WTC11 (cell line): ENCODE results near the gene TMEM175.

ENCODE experiments used
- AR ChIP-seq: fragments of 250-450 bp; sonication (Bioruptor Pico); IDR thresholded peaks from 2 replicates; pipeline ENCODE4 v1.9.0; 2021; ENCODE audit warnings: mild to moderate bottlenecking
- ATF1 ChIP-seq: sonication (generic); formaldehyde crosslinking; IDR thresholded peaks from 2 replicates; pipeline ENCODE4 v1.8.1; 2023; ENCODE audit warnings: mild to moderate bottlenecking, moderate library complexity, missing genetic modification reagents
- ATF3 ChIP-seq: sonication (generic); formaldehyde crosslinking; conservative IDR thresholded peaks from 2 replicates; pipeline ENCODE4 v1.8.1; 2022; ENCODE audit warnings: mild to moderate bottlenecking, missing genetic modification reagents
- CREB1 ChIP-seq: sonication (generic); formaldehyde crosslinking; IDR thresholded peaks from 2 replicates; pipeline ENCODE4 v1.8.0; 2023; ENCODE audit warnings: mild to moderate bottlenecking, missing genetic modification reagents
- CTCF ChIP-seq: fragments of 200-600 bp; IDR thresholded peaks from 2 replicates; pipeline ENCODE4 v1.8.0; 2022; ENCODE audit warnings: antibody characterized with exemption
- E2F1 ChIP-seq: sonication (generic); formaldehyde crosslinking; IDR thresholded peaks from 2 replicates; pipeline ENCODE4 v1.8.0; 2022; ENCODE audit warnings: mild to moderate bottlenecking, missing genetic modification reagents
- ETV6 ChIP-seq: sonication (generic); formaldehyde crosslinking; IDR thresholded peaks from 2 replicates; pipeline ENCODE4 v1.8.1; 2022; ENCODE audit warnings: mild to moderate bottlenecking, missing genetic modification reagents
- FOXP4 ChIP-seq: sonication (generic); formaldehyde crosslinking; IDR thresholded peaks from 2 replicates; pipeline ENCODE4 v1.8.0; 2022; ENCODE audit warnings: mild to moderate bottlenecking, missing genetic modification reagents
- MAX ChIP-seq: sonication (generic); formaldehyde crosslinking; IDR thresholded peaks from 2 replicates; pipeline ENCODE4 v1.8.0; 2022; ENCODE audit warnings: mild to moderate bottlenecking, missing genetic modification reagents

- TF ChIP-seq CTCF (no peak), ATF3 (CRISPR knock-in tag) (no peak), E2F1 (CRISPR knock-in tag) (no peak), ETV6 (no peak), FOXP4 (no peak), CREB1 (CRISPR knock-in tag) (no peak), MAX (CRISPR knock-in tag) (no peak), ATF1 (CRISPR knock-in tag) (no peak), AR (CRISPR knock-in tag) (no peak)
Measured at GRCh38 chr4:1002631-1003251, 70.5 kb downstream of the TMEM175 start.
